Activated T-helper 1 cell treated with anti-CD3 and anti-CD28 coated beads, Interleukin-12 subunit alpha, Interleukin-12 subunit beta, Interleukin-2, Interleukin-4 antibody, amounts not matched to agents 30 ng/mL and 10 ng/mL and 1 ng/mL, durations not matched to agents 14 hours and 24 hours and 36 hours (primary cell): ENCODE measurements around the gene SULT1C4. TPM values are rescaled to one million over a fixed set of nuclear protein-coding genes. Genes with fewer than 3 reads are reported as not detected.
"Not testable (repeated sequence)": the region's sequence is repeated elsewhere in the genome, so short reads cannot be mapped to it uniquely, and the experiment has no call there.

Source experiments
- DNase-seq: peaks from one replicate; pipeline ENCODE4 v3.0.0; 2021; ENCODE audit warnings: low spot score
- H3K27ac Mint-ChIP-seq: one replicate; pipeline ENCODE4 v1.8.0; 2021; ENCODE audit warnings: mild to moderate bottlenecking, mixed read lengths
- H3K27me3 Mint-ChIP-seq: one replicate; pipeline ENCODE4 v1.8.0; 2022; ENCODE audit warnings: mild to moderate bottlenecking, moderate library complexity, mixed read lengths; ENCODE audit not compliant: insufficient read depth
- H3K36me3 Mint-ChIP-seq: one replicate; pipeline ENCODE4 v1.8.0; 2021; ENCODE audit warnings: low read depth, mixed read lengths
- H3K4me1 Mint-ChIP-seq: one replicate; pipeline ENCODE4 v1.8.0; 2021; ENCODE audit warnings: low read depth, mixed read lengths
- H3K4me3 Mint-ChIP-seq: one replicate; pipeline ENCODE4 v1.8.0; 2021; ENCODE audit warnings: mild to moderate bottlenecking, moderate library complexity, mixed read lengths
- H3K9me3 Mint-ChIP-seq: one replicate; pipeline ENCODE4 v1.8.0; 2021; ENCODE audit warnings: mixed read lengths
- intact Hi-C: fragments of 100-400 bp; cut with micrococcal nuclease; formaldehyde crosslinking; loops from one replicate; pipeline ENCODE4 v1.15.1; 2024
- total RNA-seq: library from RNA; stranded (reverse); gene quantifications from 2 replicates; pipeline ENCODE4 v1.2.3, GENCODE V29; 2022

SULT1C4 gene
- total RNA-seq = not detected in 2 replicates

- Mint-ChIP-seq H3K36me3 (no peaks in the 10 kb centered on the region), H3K9me3 (no peaks in the 10 kb centered on the region), H3K27me3 (peaks cover 2% of the 10 kb centered on the region), H3K4me1 (no peaks in the 10 kb centered on the region), H3K4me3 (no peak within 1 kb of the TSS), H3K27ac (no peak within 1 kb of the TSS)
- intact Hi-C loops = no loop called here
- no peak for DNase-seq
Observed at GRCh38 chr2:108377815-108378630, at the start of gene SULT1C4. Gene SULT1C4, plus strand, starts transcription at chr2:108377954. Its CDS starts 384 bp downstream, at chr2:108378338.

DNA sequence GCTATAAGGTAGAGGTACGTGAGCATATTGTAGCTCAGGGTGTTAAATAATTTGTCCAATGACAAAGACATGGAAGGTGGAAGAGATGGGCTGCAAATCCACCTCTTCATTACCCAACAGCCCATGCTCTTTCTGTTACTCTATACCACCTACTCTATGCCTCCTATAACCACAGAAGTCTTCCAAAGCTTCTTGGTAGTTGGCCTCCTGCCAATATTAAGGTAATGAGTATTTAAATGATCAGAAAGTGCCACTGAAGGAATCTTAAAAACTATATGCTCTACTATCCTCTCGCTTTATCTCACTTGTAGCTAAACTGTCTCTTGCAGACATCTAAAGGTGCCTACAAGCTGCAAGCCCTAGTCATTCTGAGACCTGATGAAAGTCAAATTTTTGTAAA, 48.0 kb upstream of the SULT1C4 start:
- no peak for DNase-seq
- Mint-ChIP-seq H3K4me3 (no peak overlapping the region), H3K9me3 (no peaks in the 10 kb centered on the region), H3K36me3 (no peaks in the 10 kb centered on the region), H3K27ac (no peak overlapping the region), H3K4me1 (no peaks in the 10 kb centered on the region), H3K27me3 (peaks cover 4% of the 10 kb centered on the region)
- intact Hi-C loops = no loop called here

DNA sequence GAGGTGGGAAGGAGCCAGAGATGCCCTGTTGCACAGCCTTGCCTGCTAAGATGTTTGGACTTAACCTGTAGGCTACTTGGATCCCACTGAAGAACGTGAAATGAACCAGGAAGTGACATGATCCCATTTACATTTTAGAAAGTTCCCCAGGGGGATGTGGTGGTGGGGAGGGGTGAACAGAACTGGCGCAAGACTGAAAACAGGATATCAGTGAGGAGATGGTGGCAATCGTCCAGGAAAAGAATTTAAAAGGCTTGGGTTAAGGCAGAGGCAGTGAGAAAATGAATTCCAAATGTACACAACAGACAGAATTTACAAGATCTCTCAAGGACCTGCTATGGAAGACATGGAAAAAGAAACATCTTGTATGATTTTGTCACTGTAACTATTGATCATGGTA, 46.8 kb upstream of the SULT1C4 start:
- H3K4me3 Mint-ChIP-seq = no peak overlapping the region
- H3K4me1 Mint-ChIP-seq = no peaks in the 10 kb centered on the region
- no peak for DNase-seq
- H3K27me3 Mint-ChIP-seq = peaks cover 4% of the 10 kb centered on the region
- intact Hi-C loops = no loop called here
- H3K27ac Mint-ChIP-seq = no peak overlapping the region
- H3K9me3 Mint-ChIP-seq = no peaks in the 10 kb centered on the region
- H3K36me3 Mint-ChIP-seq = no peaks in the 10 kb centered on the region

DNA sequence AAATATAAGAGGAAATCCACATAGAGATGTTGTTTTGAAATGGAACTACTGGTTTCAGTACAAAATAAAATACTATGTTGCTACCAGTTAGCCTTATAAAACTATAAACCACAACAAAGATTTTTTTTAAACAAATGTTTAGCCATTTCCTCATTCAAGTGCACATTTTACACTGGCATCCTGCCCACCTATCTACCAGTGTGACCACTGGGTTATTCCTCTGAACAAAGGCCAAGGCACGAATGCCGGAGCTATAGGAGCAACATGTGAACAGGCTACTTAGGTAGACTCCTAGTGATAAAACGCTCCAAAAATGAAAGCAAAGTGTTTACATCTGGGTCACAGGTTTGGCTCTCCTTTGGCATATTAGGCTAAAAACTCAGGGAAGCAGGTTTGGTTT, 31.8 kb upstream of the SULT1C4 start:
- intact Hi-C loops = no loop called here
- no peaks in the 10 kb centered on the region for H3K9me3 Mint-ChIP-seq

DNA sequence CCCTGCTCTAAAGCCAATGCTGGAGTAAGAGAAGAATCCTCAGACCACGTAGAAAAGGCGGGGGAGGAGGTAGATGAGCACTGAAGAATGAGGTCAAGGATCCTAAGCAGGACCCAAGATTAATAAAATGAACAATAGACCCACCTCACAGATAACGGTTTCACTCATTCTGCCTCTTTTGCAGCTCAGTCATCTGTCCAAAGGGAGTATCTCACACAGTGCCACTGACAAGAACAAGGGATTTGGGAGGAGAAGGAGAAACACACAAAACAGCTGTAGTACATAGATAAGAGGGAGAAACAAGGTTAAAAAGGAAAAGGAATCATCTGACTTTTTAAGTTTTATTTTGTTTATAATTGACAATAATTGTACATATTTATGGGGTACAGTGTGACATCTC, 30.9 kb upstream of the SULT1C4 start:
- no peaks in the 10 kb centered on the region for H3K36me3 Mint-ChIP-seq
- no peak overlapping the region for H3K4me3 Mint-ChIP-seq
- H3K4me1 Mint-ChIP-seq = no peaks in the 10 kb centered on the region
- no peaks in the 10 kb centered on the region for H3K9me3 Mint-ChIP-seq
- H3K27me3 Mint-ChIP-seq = no peaks in the 10 kb centered on the region
- intact Hi-C loops = no loop called here
- no peak overlapping the region for H3K27ac Mint-ChIP-seq
- no peak for DNase-seq

More for the DNA sequence above, 31.8 kb upstream of the SULT1C4 start:
- no peak overlapping the region for H3K27ac Mint-ChIP-seq
- H3K4me3 Mint-ChIP-seq = no peak overlapping the region
- no peak for DNase-seq
- no peaks in the 10 kb centered on the region for H3K4me1 Mint-ChIP-seq
- no peaks in the 10 kb centered on the region for H3K36me3 Mint-ChIP-seq
- peaks cover 6% of the 10 kb centered on the region for H3K27me3 Mint-ChIP-seq

DNA sequence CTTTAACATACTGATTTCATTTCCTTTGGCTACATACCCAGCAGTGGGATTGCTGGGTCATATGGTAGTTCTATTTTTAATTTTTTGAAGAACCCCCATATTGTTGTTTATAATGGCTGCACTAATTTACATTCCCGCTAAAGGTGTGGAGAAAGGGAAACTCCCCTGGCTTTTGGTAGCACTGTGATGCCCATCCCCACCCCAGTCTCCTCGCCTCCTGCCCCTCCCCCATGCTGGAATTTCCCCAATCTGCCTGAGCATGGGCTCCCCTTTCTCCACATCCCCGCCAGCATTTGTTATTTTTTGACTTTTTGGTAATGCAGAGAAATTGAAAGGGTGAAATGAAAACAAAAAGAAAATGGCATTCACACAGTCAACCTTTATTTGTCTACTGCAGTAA, 30.0 kb upstream of the SULT1C4 start:
- DNase-seq = no peak
- Mint-ChIP-seq H3K27me3 (no peaks in the 10 kb centered on the region), H3K4me1 (no peaks in the 10 kb centered on the region), H3K4me3 (no peak overlapping the region), H3K36me3 (no peaks in the 10 kb centered on the region), H3K9me3 (no peaks in the 10 kb centered on the region), H3K27ac (no peak overlapping the region)
- intact Hi-C loops = no loop called here

- H3K4me3 Mint-ChIP-seq = no peak overlapping the region
- no peaks in the 10 kb centered on the region for H3K9me3 Mint-ChIP-seq
- no peak overlapping the region for H3K27ac Mint-ChIP-seq
- intact Hi-C loops = no loop called here
- no peaks in the 10 kb centered on the region for H3K27me3 Mint-ChIP-seq
- DNase-seq = no peak
- no peaks in the 10 kb centered on the region for H3K4me1 Mint-ChIP-seq
- H3K36me3 Mint-ChIP-seq = no peaks in the 10 kb centered on the region
Observed at GRCh38 chr2:108348816-108349570, 28.8 kb upstream of the SULT1C4 start.

GRCh38 chr2:108349571-108349928, 28.2 kb upstream of the SULT1C4 start:
- Mint-ChIP-seq H3K27ac (no peak overlapping the region), H3K4me1 (no peaks in the 10 kb centered on the region), H3K9me3 (no peaks in the 10 kb centered on the region), H3K4me3 (no peak overlapping the region), H3K36me3 (no peaks in the 10 kb centered on the region), H3K27me3 (no peaks in the 10 kb centered on the region)
- no peak for DNase-seq
- intact Hi-C loops = no loop called here

- H3K27ac Mint-ChIP-seq = no peak overlapping the region
- no peak overlapping the region for H3K4me3 Mint-ChIP-seq
- no peaks in the 10 kb centered on the region for H3K27me3 Mint-ChIP-seq
- intact Hi-C loops = no loop called here
- no peak for DNase-seq
- no peaks in the 10 kb centered on the region for H3K9me3 Mint-ChIP-seq
- H3K4me1 Mint-ChIP-seq = no peaks in the 10 kb centered on the region
- H3K36me3 Mint-ChIP-seq = no peaks in the 10 kb centered on the region
Observed at GRCh38 chr2:108351889-108352288, 25.9 kb upstream of the SULT1C4 start.

- no peaks in the 10 kb centered on the region for H3K36me3 Mint-ChIP-seq
- H3K9me3 Mint-ChIP-seq = no peaks in the 10 kb centered on the region
- H3K4me1 Mint-ChIP-seq = no peaks in the 10 kb centered on the region
- H3K27ac Mint-ChIP-seq = no peak overlapping the region
- intact Hi-C loops = no loop called here
- H3K27me3 Mint-ChIP-seq = peaks cover under 1% of the 10 kb centered on the region
- no peak overlapping the region for H3K4me3 Mint-ChIP-seq
- DNase-seq = no peak
Observed at GRCh38 chr2:108354136-108354535, 23.6 kb upstream of the SULT1C4 start.

DNA sequence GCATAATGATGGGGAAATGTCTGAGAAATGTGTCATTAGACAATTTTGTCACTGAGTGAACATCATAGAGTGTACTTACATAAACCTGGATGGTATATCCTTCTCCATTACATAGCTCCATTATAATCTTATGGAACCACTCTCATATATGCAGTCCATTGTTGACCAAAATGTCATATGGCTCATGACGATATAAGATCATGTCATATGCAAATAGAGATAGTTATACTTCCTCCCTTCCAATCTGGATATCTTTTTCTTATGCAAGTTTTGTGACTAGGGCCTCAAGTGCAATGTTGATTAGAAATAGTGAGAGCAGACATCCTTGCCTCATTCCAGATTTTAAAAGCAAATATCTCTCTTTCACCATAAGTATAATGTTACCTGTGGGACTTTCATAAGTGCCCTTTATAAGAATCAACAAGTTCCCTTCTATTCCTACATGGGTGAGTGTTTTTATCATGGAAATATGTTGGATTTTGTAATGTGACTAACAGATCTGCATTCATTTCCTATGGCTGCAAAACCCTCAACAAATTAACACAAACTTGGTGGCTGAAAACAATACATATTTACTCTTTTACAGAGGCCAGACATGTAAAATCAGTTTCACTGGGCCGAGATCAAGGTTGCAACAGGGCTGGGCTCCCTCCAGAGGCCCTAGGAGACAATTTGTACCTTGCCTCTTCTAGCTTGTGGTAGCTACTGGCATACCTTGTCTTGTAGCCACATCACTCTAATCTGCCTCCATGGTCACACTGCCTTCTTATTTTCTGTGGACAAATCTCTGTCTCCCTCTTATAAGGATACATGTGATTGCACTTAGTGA, 21.6 kb upstream of the SULT1C4 start:
- Mint-ChIP-seq H3K27ac (no peak overlapping the region), H3K4me1 (no peaks in the 10 kb centered on the region), H3K9me3 (no peaks in the 10 kb centered on the region), H3K36me3 (no peaks in the 10 kb centered on the region), H3K27me3 (peaks cover 6% of the 10 kb centered on the region), H3K4me3 (no peak overlapping the region)
- no peak for DNase-seq
- intact Hi-C loops = no loop called here

- H3K9me3 Mint-ChIP-seq, H3K36me3 Mint-ChIP-seq, H3K4me3 Mint-ChIP-seq, intact Hi-C loops, DNase-seq, H3K27ac Mint-ChIP-seq, H3K4me1 Mint-ChIP-seq: not testable (repeated sequence)
- peaks cover 12% of the 10 kb centered on the region for H3K27me3 Mint-ChIP-seq
Observed at GRCh38 chr2:108359336-108359735, 18.4 kb upstream of the SULT1C4 start.
